NOMO-1 (cell line): ENCODE measurements around the gene BLOC1S1.

Source experiments
- DNase-seq, 2 experiments: peaks; one replicate each; lab custom pipeline; 2025; ENCODE audit not compliant: unreplicated experiment in 2 of 2; lab: John Stamatoyannopoulos, UW

The BLOC1S1 gene

GRCh38 chr12:55708695-55709233 lies 7.1 kb upstream of the BLOC1S1 start:
- no peak for DNase-seq

GRCh38 chr12:55711786-55712553 lies 3.9 kb upstream of the BLOC1S1 start:
- DNase-seq, result no peak

- DNase-seq, result no peak
Measured at GRCh38 chr12:55712700-55713415, 3.0 kb upstream of the BLOC1S1 start.

- no peak for DNase-seq
Measured at GRCh38 chr12:55713721-55714120, 2.1 kb upstream of the BLOC1S1 start.

GRCh38 chr12:55715169-55715764 lies 579 bp upstream of the BLOC1S1 start:
- DNase-seq, result no peak

GRCh38 chr12:55716582-55716957 lies 724 bp downstream of the BLOC1S1 start:
- peak; percentile 70 to 76 for DNase-seq

- DNase-seq, result no peak
Measured at GRCh38 chr12:55717011-55718007, 1.5 kb downstream of the BLOC1S1 start.

- DNase-seq, result no peak
Measured at GRCh38 chr12:55718015-55718414, 2.2 kb downstream of the BLOC1S1 start.

GRCh38 chr12:55718624-55719275 lies 2.9 kb downstream of the BLOC1S1 start:
- DNase-seq, result no peak

GRCh38 chr12:55719371-55719770 lies 3.5 kb downstream of the BLOC1S1 start:
- no peak for DNase-seq

- DNase-seq, result no peak
Measured at GRCh38 chr12:55720071-55720564, 4.3 kb downstream of the BLOC1S1 start, which contains the start of gene RDH5. Gene RDH5 (plus strand): TSS chr12:55720393. CDS start chr12:55721185, 792 bp downstream.

GRCh38 chr12:55720894-55721444 lies 5.1 kb downstream of the BLOC1S1 start:
- peak; percentile 74 to 76 for DNase-seq

- DNase-seq, result no peak
Measured at GRCh38 chr12:55721601-55722213, 5.9 kb downstream of the BLOC1S1 start.

- no peak for DNase-seq
Measured at GRCh38 chr12:55722948-55723347, 7.1 kb downstream of the BLOC1S1 start.

- DNase-seq, result no peak
Measured at GRCh38 chr12:55723516-55724225, 7.8 kb downstream of the BLOC1S1 start.

- peak; percentile 63 to 70 for DNase-seq
Measured at GRCh38 chr12:55724226-55724939, 8.5 kb downstream of the BLOC1S1 start.

- DNase-seq, result no peak
Measured at GRCh38 chr12:55724940-55725309, 9.1 kb downstream of the BLOC1S1 start.

- DNase-seq, result no peak
Measured at GRCh38 chr12:55725556-55725955, 9.7 kb downstream of the BLOC1S1 start.
